Measurements from ENCODE around the gene NR2C2.

GRCh38 chr3:15063238-15063637 lies 115.9 kb downstream of the NR2C2 start:
- TF ChIP-seq CTCF (IDR thresholded peaks at IDR 0.05; ENCODE audit: low read depth, low read length, missing input control) (no peak), GABPA (IDR thresholded peaks at IDR 0.05 in 1 of 2, conservative IDR thresholded peaks at IDR 0.05 in 1 of 2) (no peak)
